Measurements from ENCODE around the gene NEGR1.

NEGR1 gene

GRCh38 chr1:71836904-71837303, 445.4 kb downstream of the NEGR1 start:
- DNase-seq (ENCODE audit: low spot score in 2 of 2) (no peak), ATAC-seq (ENCODE audit: low read depth) (no peak)
- H3K27me3 Mint-ChIP-seq, result no peaks in the 10 kb centered on the region
- no peaks in the 10 kb centered on the region for H3K4me1 Mint-ChIP-seq
- H3K27ac Mint-ChIP-seq, result no peak overlapping the region
- H3K36me3 Mint-ChIP-seq, result no peaks in the 10 kb centered on the region
- H3K4me3 Mint-ChIP-seq, result no peak overlapping the region
- peaks cover 3% of the 10 kb centered on the region for H3K9me3 Mint-ChIP-seq

GRCh38 chr1:71835442-71835813, 446.9 kb downstream of the NEGR1 start:
- Mint-ChIP-seq H3K27me3 (no peaks in the 10 kb centered on the region), H3K4me1 (no peaks in the 10 kb centered on the region), H3K27ac (no peak overlapping the region), H3K36me3 (no peaks in the 10 kb centered on the region), H3K9me3 (peaks cover 5% of the 10 kb centered on the region), H3K4me3 (no peak overlapping the region)
- no peak for ATAC-seq (ENCODE audit: low read depth)
- DNase-seq (ENCODE audit: low spot score in 2 of 2), result no peak

- Mint-ChIP-seq H3K27me3 (no peaks in the 10 kb centered on the region), H3K4me3 (no peak overlapping the region), H3K36me3 (no peaks in the 10 kb centered on the region), H3K4me1 (no peaks in the 10 kb centered on the region), H3K9me3 (peaks cover 5% of the 10 kb centered on the region), H3K27ac (no peak overlapping the region)
- no peak for DNase-seq (ENCODE audit: low spot score in 2 of 2)
- ATAC-seq (ENCODE audit: low read depth), result no peak
Measured at GRCh38 chr1:71834601-71835441, 447.5 kb downstream of the NEGR1 start.

GRCh38 chr1:71831646-71832045, 450.7 kb downstream of the NEGR1 start:
- no peak overlapping the region for H3K4me3 Mint-ChIP-seq
- ATAC-seq (ENCODE audit: low read depth), result no peak
- H3K9me3 Mint-ChIP-seq, result peaks cover 3% of the 10 kb centered on the region
- H3K36me3 Mint-ChIP-seq, result no peaks in the 10 kb centered on the region
- H3K4me1 Mint-ChIP-seq, result no peaks in the 10 kb centered on the region
- no peak overlapping the region for H3K27ac Mint-ChIP-seq
- no peaks in the 10 kb centered on the region for H3K27me3 Mint-ChIP-seq
- DNase-seq (ENCODE audit: low spot score in 2 of 2), result no peak

GRCh38 chr1:71829346-71829745, 453.0 kb downstream of the NEGR1 start:
- H3K36me3 Mint-ChIP-seq, result no peaks in the 10 kb centered on the region
- ATAC-seq (ENCODE audit: low read depth), result no peak

GRCh38 chr1:71828431-71829012, 453.8 kb downstream of the NEGR1 start:
- no peak for ATAC-seq (ENCODE audit: low read depth)
- Mint-ChIP-seq H3K27me3 (no peaks in the 10 kb centered on the region), H3K9me3 (peaks cover 5% of the 10 kb centered on the region), H3K4me3 (no peak overlapping the region), H3K4me1 (no peaks in the 10 kb centered on the region), H3K27ac (no peak overlapping the region), H3K36me3 (no peaks in the 10 kb centered on the region)
- no peak for DNase-seq (ENCODE audit: low spot score in 2 of 2)

More at GRCh38 chr1:71829346-71829745, 453.0 kb downstream of the NEGR1 start:
- Mint-ChIP-seq H3K27me3 (no peaks in the 10 kb centered on the region), H3K4me3 (no peak overlapping the region), H3K27ac (no peak overlapping the region), H3K4me1 (no peaks in the 10 kb centered on the region), H3K9me3 (peaks cover 5% of the 10 kb centered on the region)
- no peak for DNase-seq (ENCODE audit: low spot score in 2 of 2)

- ATAC-seq (ENCODE audit: low read depth) (no peak), DNase-seq (ENCODE audit: low spot score in 2 of 2) (no peak)
- Mint-ChIP-seq H3K4me1 (no peaks in the 10 kb centered on the region), H3K9me3 (peaks cover 2% of the 10 kb centered on the region), H3K27me3 (no peaks in the 10 kb centered on the region), H3K4me3 (no peak overlapping the region), H3K36me3 (no peaks in the 10 kb centered on the region), H3K27ac (no peak overlapping the region)
Measured at GRCh38 chr1:71823708-71824305, 458.5 kb downstream of the NEGR1 start.

- no peaks in the 10 kb centered on the region for H3K27me3 Mint-ChIP-seq
- no peaks in the 10 kb centered on the region for H3K4me1 Mint-ChIP-seq
- no peak for DNase-seq (ENCODE audit: low spot score in 2 of 2)
- peaks cover 3% of the 10 kb centered on the region for H3K9me3 Mint-ChIP-seq
- no peak overlapping the region for H3K4me3 Mint-ChIP-seq
- ATAC-seq (ENCODE audit: low read depth), result no peak
- no peak overlapping the region for H3K27ac Mint-ChIP-seq
- H3K36me3 Mint-ChIP-seq, result no peaks in the 10 kb centered on the region
Measured at GRCh38 chr1:71817028-71817427, 465.3 kb downstream of the NEGR1 start.

- Mint-ChIP-seq H3K9me3 (peaks cover 4% of the 10 kb centered on the region), H3K27ac (no peak overlapping the region), H3K4me3 (no peak overlapping the region), H3K36me3 (no peaks in the 10 kb centered on the region), H3K4me1 (no peaks in the 10 kb centered on the region), H3K27me3 (no peaks in the 10 kb centered on the region)
- ATAC-seq (ENCODE audit: low read depth), result no peak
- DNase-seq (ENCODE audit: low spot score in 2 of 2), result no peak
Measured at GRCh38 chr1:71809085-71809484, 473.3 kb downstream of the NEGR1 start.

GRCh38 chr1:71804140-71804539, 478.2 kb downstream of the NEGR1 start:
- Mint-ChIP-seq H3K4me1 (no peaks in the 10 kb centered on the region), H3K9me3 (no peaks in the 10 kb centered on the region), H3K27me3 (no peaks in the 10 kb centered on the region)

GRCh38 chr1:71796006-71796405, 486.3 kb downstream of the NEGR1 start:
- Mint-ChIP-seq H3K4me3 (no peak overlapping the region), H3K9me3 (peaks cover 2% of the 10 kb centered on the region), H3K27ac (no peak overlapping the region), H3K4me1 (no peaks in the 10 kb centered on the region), H3K27me3 (no peaks in the 10 kb centered on the region), H3K36me3 (no peaks in the 10 kb centered on the region)
- DNase-seq (ENCODE audit: low spot score in 2 of 2), result no peak
- no peak for ATAC-seq (ENCODE audit: low read depth)

More at GRCh38 chr1:71804140-71804539, 478.2 kb downstream of the NEGR1 start:
- no peak overlapping the region for H3K27ac Mint-ChIP-seq
- no peaks in the 10 kb centered on the region for H3K36me3 Mint-ChIP-seq
- DNase-seq (ENCODE audit: low spot score in 2 of 2), result no peak
- H3K4me3 Mint-ChIP-seq, result no peak overlapping the region
- no peak for ATAC-seq (ENCODE audit: low read depth)

- Mint-ChIP-seq H3K4me3 (no peak overlapping the region), H3K27ac (no peak overlapping the region), H3K4me1 (no peaks in the 10 kb centered on the region), H3K9me3 (peaks cover 3% of the 10 kb centered on the region), H3K27me3 (no peaks in the 10 kb centered on the region), H3K36me3 (no peaks in the 10 kb centered on the region)
- no peak for DNase-seq (ENCODE audit: low spot score in 2 of 2)
- no peak for ATAC-seq (ENCODE audit: low read depth)
Measured at GRCh38 chr1:71792264-71792663, 490.1 kb downstream of the NEGR1 start.

- Mint-ChIP-seq H3K4me1 (no peaks in the 10 kb centered on the region), H3K4me3 (no peak overlapping the region), H3K9me3 (peaks cover 3% of the 10 kb centered on the region), H3K27me3 (no peaks in the 10 kb centered on the region), H3K36me3 (no peaks in the 10 kb centered on the region), H3K27ac (no peak overlapping the region)
- DNase-seq (ENCODE audit: low spot score in 2 of 2), result no peak
- ATAC-seq (ENCODE audit: low read depth), result no peak
Measured at GRCh38 chr1:71788113-71788512, 494.2 kb downstream of the NEGR1 start.

- no peaks in the 10 kb centered on the region for H3K27me3 Mint-ChIP-seq
- no peak overlapping the region for H3K27ac Mint-ChIP-seq
- H3K4me1 Mint-ChIP-seq, result no peaks in the 10 kb centered on the region
- H3K36me3 Mint-ChIP-seq, result no peaks in the 10 kb centered on the region
- no peak for ATAC-seq (ENCODE audit: low read depth)
- peaks cover 3% of the 10 kb centered on the region for H3K9me3 Mint-ChIP-seq
- DNase-seq (ENCODE audit: low spot score in 2 of 2), result no peak
- no peak overlapping the region for H3K4me3 Mint-ChIP-seq
Measured at GRCh38 chr1:71787699-71788098, 494.6 kb downstream of the NEGR1 start.

Measured in memory B cell (primary cell).